AG08396 (cell line): Measurements from ENCODE around the gene ANKRD35.

Experiments used
- DNase-seq: peaks from one replicate; pipeline ENCODE4 v3.0.0; 2012; ENCODE audit warnings: low spot score, mixed read lengths

Gene ANKRD35

DNA sequence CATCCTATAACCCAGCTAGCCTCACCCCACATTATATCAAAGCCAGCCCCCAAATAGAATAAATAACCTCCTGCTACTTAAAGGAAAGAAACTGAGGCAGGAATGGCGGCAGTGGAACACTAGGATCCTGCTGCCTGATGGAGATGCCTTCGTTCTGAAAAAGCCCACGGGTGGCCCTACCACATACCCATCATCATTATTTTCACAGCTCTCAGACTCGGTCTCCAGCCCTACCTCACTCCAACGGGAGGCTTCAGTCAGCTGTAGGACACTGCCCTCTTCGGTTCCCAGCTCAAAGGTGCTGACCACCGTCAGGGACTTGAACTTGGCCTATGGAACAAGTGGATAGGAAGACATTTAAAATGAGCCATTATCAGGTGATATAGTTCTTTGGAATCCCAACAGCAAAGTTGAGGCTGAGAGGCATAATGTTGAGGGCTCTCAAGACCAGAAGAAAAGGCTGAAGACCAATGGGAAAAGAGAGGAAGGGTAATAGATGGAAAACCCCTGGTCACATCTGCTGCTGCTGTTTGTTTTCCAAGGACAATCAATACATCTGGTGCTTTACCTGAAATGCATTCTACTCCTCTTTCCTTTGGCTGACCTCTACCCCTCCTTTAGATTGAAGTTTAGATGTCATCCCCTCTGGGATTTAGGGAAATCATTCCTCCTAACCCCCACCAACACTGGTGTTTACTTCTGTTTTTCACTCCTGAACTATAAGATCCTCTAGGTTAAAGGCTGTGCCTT, 7.8 kb upstream of the ANKRD35 start:
- DNase-seq: no peak

DNA sequence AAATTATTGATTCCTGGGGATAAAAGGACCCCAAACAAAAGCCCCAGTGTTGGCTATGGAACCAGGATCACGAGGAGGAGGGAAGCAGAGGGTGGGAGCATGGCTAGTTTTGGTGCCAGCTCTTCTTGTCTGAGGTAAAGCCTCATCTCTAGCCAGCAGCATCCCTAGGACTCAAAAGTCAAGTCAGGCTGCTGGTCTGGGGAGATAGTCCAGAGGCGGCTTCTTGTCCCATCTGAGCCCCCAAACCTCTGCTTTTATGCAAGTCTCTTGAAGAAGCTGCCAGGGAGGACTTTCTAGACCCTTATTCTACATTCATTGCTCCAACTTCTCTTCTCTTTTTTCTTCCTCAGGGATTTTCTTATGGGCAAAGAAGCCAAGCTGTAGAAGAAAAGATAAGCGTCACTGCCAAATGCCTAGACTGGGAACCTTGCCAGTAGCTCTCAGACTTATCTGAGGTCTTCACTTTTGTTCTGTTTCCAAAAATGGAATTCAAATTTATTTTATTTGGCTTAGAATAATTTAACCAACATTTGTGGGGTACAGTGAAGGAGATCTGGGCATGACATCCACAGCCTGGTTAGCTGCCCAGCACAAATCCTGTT, 6.9 kb upstream of the ANKRD35 start:
- DNase-seq: no peak

DNA sequence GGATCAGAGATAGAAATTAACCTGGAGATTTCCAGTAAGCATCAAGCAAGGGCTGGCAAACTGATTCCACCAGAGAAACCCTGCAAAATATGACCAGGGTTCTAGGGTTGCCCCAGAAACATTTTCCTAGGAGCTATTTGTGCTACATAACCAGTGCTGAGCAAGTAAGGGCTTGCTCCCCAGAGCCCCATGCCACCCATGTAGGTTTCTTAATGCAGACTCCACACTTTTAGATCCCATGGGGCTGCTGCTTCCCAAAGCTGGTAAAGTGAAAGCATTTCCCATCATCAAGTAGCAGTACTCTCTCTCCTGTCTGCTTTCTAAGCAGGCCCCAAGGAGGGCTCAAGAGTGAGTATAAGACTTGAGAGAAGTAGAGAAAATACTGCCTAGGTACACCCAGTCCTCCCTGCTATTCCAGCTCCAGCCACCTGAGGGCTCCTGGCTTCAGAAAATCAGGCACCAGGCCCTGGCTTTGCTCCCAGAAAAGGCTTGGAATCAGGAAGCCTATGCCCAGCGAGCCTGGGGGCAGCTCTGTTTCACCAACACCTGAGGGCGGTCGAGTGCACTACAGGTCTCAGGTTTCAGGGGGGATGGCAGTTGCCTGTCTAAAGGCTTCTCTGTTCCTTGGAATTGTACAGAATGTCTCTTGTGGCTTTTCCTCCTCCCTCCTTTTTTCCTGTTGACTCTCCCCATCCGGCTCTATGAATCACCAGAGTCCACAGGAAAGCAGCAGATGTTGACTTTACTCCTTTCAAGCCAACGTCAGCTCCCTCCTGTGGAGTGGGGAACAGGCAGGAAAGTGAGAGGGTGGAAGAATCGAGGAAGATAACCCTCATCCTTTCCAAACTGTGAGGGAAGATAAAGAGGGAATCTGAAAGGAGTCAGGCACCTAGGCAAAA, 6.2 kb upstream of the ANKRD35 start:
- DNase-seq: peak; percentile 92

DNA sequence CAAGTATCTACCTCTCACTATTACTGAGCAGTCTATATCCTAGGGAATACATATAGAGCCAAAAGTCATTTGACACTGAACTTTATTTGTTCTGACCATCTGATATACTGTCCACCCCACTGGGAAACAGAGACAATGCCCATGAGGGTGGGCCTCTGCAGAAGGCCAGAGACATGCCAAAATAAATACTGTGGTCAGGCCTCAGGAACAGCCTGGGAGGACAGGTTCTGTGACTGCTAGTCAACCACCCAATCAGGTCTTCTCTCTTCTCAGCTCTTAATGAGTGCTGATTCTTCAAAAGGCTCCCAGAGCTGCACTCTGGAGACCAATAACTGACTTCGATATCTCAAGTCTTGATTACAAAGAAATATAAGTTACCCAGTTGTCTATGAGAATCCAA, 5.5 kb upstream of the ANKRD35 start:
- DNase-seq: no peak

DNA sequence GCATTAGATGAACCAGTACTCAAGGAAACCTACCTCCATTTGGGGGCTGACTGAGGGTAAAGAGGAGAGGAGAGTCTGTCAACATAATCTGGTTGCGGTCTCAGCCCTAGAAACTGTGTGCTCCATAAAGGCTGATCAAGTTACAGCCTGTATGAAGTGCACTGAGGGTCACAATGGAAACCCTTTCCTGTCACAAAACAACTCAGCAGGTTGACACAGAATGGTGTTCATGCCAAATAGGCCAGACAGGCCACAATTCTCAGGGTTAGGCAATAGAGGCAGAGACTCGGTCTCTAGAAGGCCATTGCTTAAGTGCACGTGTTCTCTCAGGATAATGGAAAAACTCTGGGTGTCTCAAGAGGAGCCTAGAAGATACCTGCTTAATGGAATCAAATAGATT, 4.1 kb upstream of the ANKRD35 start:
- no peak for DNase-seq

DNA sequence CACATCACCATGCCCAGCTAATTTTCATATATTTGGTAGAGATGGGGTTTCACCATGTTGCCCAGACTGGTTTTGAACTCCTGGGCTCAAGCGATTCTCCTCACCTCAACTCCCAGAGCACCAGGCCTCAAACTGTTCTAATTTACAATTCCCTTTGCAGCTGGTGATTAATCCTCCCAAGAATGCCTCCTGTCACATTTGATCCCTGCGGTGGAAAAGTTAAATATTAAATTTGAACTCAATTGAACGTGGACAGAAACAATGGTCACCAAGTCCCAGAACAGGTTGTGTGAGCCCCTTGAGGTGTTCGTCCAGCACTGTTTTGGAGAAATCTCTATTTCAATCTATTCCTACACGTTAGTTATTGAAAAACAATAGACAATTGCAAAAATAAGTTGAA, 2.0 kb upstream of the ANKRD35 start:
- DNase-seq: no peak

DNA sequence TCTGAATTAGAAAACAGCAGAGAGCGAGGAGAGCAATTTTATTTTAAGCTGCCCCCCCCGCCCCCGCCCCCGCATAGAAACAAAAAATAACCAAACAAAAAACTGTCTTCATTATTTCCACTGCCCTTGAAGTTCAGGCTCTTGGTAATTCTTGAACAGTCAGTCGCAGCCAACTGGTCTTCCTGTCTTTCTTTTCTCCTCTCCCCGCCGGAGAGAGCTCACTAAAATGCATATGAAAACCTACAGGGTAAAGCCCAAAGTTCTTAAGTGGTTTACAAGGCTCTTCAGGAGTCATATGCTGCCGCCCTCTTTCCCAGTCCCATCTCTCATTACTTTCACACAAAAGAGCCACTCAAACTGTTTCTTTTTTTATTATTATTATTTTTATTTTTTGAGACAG, 1.1 kb upstream of the ANKRD35 start:
- DNase-seq: no peak

DNA sequence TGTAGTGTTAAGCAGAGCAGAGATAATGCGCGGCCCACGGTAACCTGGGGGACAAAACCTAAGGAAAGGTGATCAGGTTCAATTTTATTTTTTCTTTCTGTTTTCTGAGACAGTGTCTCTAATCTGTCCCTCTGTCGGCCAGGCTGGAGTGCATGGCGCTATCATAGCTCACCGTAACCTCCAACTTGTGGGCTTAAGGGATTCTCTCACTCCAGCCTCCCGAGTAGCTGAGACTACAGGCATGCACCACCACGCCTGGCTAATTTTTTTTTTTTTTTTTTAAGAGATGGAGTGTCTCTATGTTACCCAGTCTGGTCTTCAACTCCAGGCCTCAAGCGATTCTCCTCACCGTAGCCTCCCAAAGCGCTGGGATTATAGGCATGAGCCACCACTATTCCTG, 724 bp upstream of the ANKRD35 start:
- no peak for DNase-seq

DNA sequence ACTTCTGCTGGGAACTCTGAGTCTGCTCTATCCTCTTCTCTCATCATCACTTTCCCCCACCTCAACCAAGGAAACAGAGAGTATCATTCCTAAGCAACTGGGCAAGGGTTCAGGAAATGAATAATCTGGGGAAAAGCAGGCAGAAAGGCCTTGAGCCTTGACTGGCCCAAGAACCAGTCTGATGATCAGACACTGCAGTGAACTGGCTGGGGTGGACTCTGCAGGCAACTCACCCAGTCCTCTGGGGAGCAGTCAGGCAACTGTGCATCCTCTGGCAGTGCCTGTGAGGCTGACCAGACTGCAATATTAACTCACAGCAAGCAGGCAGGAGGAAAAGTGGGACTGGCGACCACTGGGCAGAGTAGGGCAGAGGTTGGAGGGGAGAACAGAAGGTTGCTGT, 991 bp downstream of the ANKRD35 start:
- DNase-seq: peak; percentile 49

DNA sequence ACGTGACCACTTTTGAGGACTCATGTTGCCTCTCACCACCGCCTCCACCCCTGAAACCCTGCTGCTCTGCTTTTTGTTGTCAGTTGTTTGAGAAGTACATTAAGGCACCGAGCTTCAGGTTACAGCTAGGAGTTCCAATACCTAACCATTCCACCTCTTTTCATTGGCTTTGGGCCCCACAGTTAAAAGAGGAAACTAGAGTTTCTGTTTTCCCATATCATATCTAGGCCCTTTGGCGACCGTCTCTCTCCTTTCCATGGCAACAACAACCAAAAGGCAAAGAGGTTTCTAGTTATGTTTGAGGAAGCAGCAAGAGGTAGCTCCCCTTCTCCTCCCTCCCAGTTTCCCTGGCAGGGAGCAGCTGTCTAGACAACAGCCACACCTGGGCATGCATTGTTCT, 5.9 kb downstream of the ANKRD35 start:
- no peak for DNase-seq

DNA sequence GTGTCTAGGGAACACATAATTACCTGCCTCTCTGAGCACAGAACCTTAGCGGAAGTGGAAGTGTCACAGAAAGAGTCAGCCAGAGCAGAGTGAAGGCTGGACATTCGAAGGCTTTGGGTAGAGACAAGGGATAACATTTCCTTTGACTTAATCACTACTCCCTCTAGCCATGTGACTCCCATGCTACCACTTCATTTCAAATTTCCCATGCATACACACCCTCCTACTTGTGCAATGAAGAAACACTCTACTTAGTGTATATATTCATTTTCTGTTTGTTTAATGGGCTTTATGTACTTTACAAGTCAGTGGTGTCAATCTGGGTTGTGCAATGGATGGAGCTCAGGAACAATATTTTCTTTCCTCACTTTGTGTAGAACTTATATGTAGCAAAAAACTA, 6.9 kb downstream of the ANKRD35 start:
- DNase-seq: no peak

DNA sequence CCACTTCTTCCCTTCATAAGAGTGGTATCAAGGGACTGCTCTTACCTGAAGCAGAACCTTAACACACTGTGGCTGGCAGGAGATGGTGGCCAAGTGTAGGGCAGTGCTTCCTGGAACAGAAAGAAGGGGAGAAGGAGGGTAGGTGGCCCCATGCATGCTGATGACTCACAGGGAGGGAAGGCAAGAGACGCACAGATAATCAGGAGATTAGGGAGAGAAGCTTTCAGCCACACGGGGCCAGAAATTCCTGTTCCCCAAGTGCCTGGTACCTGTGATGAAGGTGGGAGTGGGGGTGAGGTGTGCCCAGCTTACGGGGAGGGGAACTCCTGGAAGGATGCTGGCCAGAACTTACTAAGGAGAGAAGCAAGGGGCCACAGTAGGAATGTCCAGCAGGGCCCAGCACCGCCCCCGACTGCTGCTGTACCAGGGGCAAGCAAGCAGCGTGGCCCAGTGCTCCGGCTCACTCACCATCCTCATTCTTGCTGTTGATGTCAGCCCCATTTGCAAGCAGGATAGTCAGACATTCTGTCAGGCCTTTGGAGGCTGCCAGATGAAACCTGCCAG, 7.7 kb downstream of the ANKRD35 start:
- DNase-seq: no peak

DNA sequence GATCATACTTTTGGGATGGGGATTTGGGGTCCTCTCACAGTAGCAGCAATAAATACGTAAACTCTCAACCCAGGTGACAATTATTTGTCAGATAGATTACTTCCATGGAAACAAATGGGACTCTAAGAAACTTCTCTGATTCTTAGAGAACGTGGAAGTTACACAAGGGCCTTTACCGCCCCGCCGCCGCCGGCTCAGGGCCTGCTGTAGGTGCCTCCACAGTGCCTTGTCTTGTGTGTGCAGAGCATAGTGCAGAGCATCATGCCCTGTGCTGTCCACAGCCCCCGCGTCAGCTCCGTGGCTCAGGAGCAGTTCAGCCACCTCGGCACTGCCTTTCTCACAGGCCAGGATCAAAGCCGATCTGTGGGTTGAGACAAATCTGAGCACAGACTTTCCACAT, 11.0 kb downstream of the ANKRD35 start:
- DNase-seq: no peak

DNA sequence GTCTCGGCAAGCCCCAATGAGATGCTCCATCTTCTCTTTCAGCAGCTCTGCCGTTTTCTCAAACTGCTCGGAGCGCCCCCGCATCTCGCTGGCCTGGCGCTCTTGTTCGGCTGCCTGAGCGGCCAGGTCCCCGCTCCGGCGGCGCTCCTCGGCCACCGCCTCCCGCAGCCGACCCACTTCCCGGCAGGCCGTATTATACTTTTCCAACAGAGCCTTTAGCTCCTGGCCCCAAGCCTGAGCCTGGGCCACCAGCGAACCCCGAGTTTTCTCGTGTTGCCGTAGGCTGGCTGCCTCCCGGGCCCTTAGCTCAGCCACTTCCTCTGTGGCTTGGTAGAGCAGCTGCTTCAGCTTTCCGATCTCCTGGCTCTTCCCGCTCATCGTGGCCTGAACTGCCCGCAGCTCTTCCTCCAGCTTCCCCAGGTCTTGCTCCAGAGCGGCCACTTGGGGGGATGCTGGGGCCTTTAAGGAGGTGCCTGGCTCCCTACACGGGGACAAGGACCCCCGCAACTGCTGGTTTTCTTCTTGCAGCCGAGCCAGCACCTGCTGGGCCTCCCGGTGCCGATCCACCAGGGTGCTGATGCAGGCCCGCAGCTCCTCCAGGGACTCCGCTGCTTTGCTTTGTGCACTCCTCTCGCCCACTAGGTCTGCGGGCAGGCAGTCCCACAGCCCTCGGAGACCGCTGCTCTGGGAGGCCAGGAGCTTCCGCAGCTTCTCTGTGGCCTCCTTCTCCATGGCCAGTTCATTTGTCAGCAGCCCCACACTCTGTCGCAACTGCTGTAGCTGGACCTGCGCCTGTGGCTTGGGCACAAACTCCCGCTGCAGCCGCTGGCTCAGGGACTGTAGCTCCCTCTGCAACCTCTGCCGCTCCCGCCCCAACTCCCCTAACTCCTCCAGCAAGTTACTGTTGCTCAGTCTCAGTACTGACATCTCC, 13.4 kb downstream of the ANKRD35 start:
- peak; percentile 57 for DNase-seq

DNA sequence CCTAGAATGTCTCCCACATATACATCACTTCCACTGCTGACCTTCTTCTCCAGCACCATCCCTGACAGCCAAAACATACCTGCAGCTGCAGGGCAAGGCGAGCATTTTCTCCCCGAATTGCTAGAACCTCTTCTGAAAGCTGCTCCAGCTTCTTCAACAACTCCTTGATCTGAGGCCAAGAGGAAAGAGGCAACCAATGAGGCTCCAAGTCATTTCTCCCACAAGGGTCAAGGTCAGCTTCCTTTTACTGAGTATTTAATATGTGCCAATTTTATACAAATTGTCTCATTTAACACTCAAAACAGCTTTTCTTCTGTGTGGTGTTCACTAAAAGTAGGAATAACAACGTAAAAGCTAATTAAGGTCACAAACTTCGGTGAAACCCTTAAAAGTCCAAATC, 17.4 kb downstream of the ANKRD35 start:
- no peak for DNase-seq

DNA sequence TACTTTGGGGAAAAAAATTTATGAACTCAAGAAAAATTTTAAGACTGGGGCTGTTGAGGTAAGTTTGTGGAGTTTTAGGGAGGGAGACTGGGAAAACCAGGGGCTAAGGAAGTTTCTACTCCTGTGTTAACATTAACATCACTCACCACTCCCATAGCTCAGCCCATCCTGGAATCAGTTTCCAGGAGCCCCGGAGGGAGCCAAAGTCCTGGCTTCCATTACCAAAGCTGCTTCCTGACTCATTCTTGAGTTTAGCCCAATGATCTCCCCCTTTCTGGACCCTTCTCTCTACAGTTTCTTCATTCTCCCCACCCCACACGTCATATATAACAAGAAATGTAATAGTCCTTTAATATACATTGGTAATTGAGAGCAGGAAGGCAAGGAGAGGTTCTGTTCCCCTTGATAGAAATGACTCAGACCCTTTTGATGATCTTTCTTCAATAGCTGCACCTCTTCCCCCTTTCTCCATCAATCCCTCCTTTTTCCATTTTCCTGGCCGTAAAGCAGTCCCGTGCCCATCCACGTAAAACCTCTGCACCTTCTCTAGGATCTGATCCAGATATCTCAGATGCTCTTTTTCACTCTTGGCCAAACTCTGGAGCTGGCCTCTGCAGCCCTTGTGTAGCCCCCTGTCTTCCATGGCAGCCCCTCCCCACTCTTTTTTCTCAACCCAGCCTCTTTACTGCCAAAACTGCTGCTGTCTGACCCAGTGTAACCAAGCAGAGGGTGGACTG, 22.2 kb downstream of the ANKRD35 start:
- no peak for DNase-seq

DNA sequence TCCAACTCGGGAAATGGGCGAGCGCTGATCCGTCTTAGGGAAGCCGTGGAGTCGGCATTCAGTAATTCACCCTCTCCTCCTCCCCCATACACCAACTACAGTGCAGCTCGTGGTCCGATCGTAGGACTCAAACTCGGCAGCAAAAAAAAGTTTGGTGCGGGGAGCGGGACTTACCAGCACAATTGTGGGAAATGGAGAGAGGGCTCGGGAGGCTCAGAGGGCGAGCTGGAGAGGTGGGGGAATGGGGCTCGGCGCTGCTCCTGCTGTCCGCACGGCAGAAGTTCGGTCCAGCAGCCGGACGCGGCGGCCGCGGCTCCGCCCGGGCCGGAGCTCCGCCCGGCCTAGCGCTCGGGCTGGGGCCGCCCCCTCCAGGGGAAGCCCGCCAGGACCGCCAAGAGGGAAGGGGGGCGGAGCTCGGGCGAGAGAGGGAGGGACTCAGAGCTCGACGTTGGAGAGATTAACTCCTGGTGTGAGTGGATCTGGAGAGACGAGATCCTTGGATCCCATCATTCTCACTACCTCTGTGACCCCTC, 26.1 kb downstream of the ANKRD35 start:
- peak; percentile 97 for DNase-seq

DNA sequence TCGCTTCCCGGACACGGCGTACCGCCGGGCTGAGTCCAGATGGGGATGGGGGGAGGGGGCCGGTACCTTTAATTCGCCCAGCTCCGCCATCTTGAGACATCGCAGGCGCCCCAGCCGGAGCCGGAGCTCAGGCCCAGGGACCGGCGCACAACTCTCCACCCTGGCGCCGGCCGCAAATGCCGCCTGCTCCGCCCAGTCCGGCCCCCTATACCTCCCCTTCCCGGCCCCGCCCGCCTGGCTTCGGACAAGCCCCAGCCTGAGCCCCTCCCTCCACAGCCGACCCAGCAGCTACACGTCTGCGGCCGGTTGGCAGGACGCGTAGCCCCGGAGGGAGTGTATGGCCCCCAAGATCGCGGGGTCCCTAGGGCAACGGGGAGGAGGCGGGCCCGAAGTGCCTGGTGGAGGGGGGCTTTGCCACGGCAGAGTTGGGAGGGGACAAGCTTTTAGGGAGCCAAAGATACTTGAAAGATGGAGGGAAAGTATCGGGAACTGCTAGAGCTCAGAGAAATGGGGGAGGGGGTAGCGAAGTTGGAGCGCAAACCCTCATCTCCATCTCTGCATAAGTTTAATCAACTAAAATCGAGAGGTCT, 26.7 kb downstream of the ANKRD35 start, which contains the start of gene PIAS3:
Gene PIAS3, minus strand, starts transcription at position 181 of the 590 bp plus-strand sequence. Its CDS starts 91 bp downstream, at position 90.
- DNase-seq: peak; percentile 98

DNA sequence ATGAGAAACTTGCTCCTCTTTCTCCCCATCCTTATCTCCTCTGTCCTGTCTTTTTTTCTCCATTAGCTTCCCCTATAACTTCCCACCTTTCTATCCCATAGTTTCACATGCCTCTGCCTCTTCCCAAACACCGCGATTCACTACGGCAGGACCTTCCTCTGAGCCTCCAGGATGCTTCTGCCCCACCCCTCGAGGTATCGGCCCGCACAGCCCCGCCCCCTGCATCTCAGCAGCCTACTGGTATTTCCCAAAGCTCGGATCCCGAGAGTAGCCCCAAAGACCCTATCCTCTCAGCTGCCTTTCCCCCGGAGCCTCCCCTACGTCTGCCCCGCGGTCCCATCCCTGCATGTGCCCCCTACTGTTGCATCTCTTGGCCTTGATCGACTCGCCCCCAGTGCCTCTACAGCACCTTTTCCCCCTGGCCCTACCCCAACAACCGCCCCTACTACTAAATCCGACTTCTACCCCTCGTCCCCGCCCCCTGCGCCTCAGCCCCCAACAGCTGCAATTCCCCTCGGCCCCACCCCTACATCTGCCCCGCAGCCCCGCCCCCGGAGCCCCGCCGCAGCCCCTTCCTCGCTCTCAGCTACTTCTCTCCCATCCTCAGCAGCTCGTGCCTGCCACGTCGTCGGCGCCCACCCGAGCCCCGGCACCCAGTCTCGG, 27.3 kb downstream of the ANKRD35 start:
- DNase-seq: peak; percentile 72
